Karpas-422 (cell line): ENCODE measurements around the gene PIGK. TPM values are rescaled to one million over a fixed set of nuclear protein-coding genes. Genes with fewer than 3 reads are reported as not detected.
"Not testable (repeated sequence)": the region's sequence is repeated elsewhere in the genome, so short reads cannot be mapped to it uniquely, and the experiment has no call there.

Experiments used
- DNase-seq: peaks from one replicate; pipeline ENCODE4 v3.0.0-alpha.2; 2015
- H2AFZ ChIP-seq: fragments of 200-600 bp; sonication (generic); 2 replicates; pipeline ENCODE4 v1.6.1; 2014; ENCODE audit warnings: antibody characterized with exemption, low read length, mixed read lengths
- H3K27ac ChIP-seq: fragments of 200-600 bp; sonication (generic); 2 replicates; pipeline ENCODE4 v1.5.1; 2014; ENCODE audit warnings: mild to moderate bottlenecking, low read length, moderate library complexity
- H3K27me3 ChIP-seq: fragments of 200-600 bp; sonication (generic); 2 replicates; pipeline ENCODE4 v1.6.1; 2014; ENCODE audit warnings: low read length, mixed read lengths
- H3K36me3 ChIP-seq: fragments of 200-600 bp; sonication (generic); 2 replicates; pipeline ENCODE4 v1.6.1; 2014; ENCODE audit warnings: low read length, mixed read lengths; ENCODE audit not compliant: insufficient read depth
- H3K4me1 ChIP-seq: fragments of 200-600 bp; sonication (generic); 2 replicates; pipeline ENCODE4 v1.6.1; 2014; ENCODE audit warnings: mild to moderate bottlenecking, low read length, mixed read lengths
- H3K4me2 ChIP-seq: fragments of 200-600 bp; sonication (generic); 2 replicates; pipeline ENCODE4 v1.6.1; 2014; ENCODE audit warnings: low read length, low read depth, mild to moderate bottlenecking; ENCODE audit not compliant: poor library complexity, severe bottlenecking
- H3K4me3 ChIP-seq: fragments of 200-600 bp; sonication (generic); 2 replicates; pipeline ENCODE4 v1.5.1; 2014; ENCODE audit warnings: mild to moderate bottlenecking, antibody characterized with exemption, low read length, mixed read lengths
- H3K79me2 ChIP-seq: fragments of 200-600 bp; sonication (generic); 2 replicates; pipeline ENCODE4 v1.6.1; 2014; ENCODE audit warnings: mild to moderate bottlenecking, low read length, mixed read lengths
- H3K9ac ChIP-seq: fragments of 200-600 bp; sonication (generic); 2 replicates; pipeline ENCODE4 v1.6.0; 2014; ENCODE audit warnings: low read length
- H3K9me2 ChIP-seq: fragments of 200-600 bp; sonication (generic), shearing (Covaris generic); replicated peaks from 2 replicates; pipeline ENCODE4 v1.6.0; 2014; ENCODE audit warnings: mild to moderate bottlenecking, low read length, moderate library complexity; ENCODE audit not compliant: insufficient read depth
- H3K9me3 ChIP-seq: fragments of 300-700, 200-600 bp; sonication (generic); 2 replicates; pipeline ENCODE4 v1.6.1; 2014; ENCODE audit warnings: low read length, mixed read lengths
- H4K20me1 ChIP-seq: fragments of 200-600 bp; sonication (generic); 2 replicates; pipeline ENCODE4 v1.6.1; 2014; ENCODE audit warnings: mild to moderate bottlenecking, antibody characterized with exemption, low read length, low read depth; ENCODE audit not compliant: insufficient read depth
- total RNA-seq: library from RNA; depleted of rRNA; stranded (reverse); fragments of >200 nt; shearing (Covaris generic); gene quantifications from 2 replicates; pipeline ENCODE4 v1.2.3, GENCODE V29; 2014; ENCODE audit warnings: low replicate concordance

Gene PIGK
- total RNA-seq, 1 experiment from 2014 or later = 51.8 TPM

DNA sequence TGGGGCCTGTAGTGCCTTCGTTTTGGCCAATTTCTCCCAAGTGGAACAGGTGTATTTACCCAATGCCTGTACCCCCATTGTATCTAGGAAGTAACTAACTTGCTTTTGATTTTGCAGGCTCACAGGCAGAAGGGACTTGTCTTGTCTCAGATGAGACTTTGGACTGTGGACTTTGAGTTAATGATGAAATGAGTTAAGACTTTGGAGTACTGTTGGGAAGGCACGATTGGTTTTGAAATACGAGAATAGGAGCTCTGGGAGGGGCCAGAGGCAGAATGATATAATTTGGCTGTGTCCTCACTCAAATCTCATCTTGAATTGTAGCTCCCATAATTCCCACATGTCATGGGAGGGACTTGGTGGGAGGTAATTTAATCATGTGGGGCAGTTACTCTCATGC lies 59.5 kb downstream of the PIGK start:
- H3K9me2 ChIP-seq, DNase-seq, H3K79me2 ChIP-seq, H3K27me3 ChIP-seq, H4K20me1 ChIP-seq, H3K4me2 ChIP-seq, H2AFZ ChIP-seq, H3K4me1 ChIP-seq, H3K27ac ChIP-seq, H3K9me3 ChIP-seq, H3K4me3 ChIP-seq, H3K9ac ChIP-seq: not testable (repeated sequence)
- H3K36me3 ChIP-seq = peaks cover 16% of the 10 kb centered on the region; the same call in 1 of the 2 replicates

DNA sequence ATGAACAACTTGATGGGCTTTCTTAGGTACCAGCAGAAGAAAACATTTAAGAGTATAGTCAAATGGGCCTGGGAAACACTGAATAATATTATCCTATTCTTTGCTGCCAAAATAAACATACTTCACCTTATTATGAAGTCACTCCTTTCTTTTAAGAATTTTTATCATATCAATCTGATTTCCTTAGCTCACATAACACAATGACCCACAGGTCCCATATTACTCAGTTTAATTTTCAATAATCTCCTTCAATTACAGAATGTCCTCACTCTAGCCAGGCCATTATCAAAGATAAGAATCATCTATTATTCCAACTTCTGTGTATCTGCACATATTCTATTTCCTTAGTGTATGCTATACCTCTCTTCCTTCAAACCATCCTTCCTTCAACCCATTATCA lies 63.0 kb downstream of the PIGK start:
- no peak overlapping the region for H3K4me2 ChIP-seq
- no peaks in the 10 kb centered on the region for H3K4me1 ChIP-seq
- no peak for DNase-seq
- H3K9ac ChIP-seq = no peak overlapping the region
- no peak overlapping the region for H3K4me3 ChIP-seq
- H3K27ac ChIP-seq = no peak overlapping the region
- peaks cover 16% of the 10 kb centered on the region for H3K36me3 ChIP-seq
- 0 out of 2 replicates have a peak, but pooled peaks cover under 1% of the 10 kb centered on the region for H3K79me2 ChIP-seq
- no peaks in the 10 kb centered on the region for H3K9me2 ChIP-seq
- H3K27me3 ChIP-seq = no peaks in the 10 kb centered on the region
- no peaks in the 10 kb centered on the region for H4K20me1 ChIP-seq
- H2AFZ ChIP-seq = no peak overlapping the region
- H3K9me3 ChIP-seq = no peaks in the 10 kb centered on the region; the same call in 1 of the 2 replicates

GRCh38 chr1:77146270-77146669 lies 73.0 kb downstream of the PIGK start:
- no peak for DNase-seq
- Histone ChIP-seq H3K4me1 (no peaks in the 10 kb centered on the region), H3K4me2 (no peak overlapping the region), H3K27ac (no peak overlapping the region), H3K9ac (no peak overlapping the region), H3K79me2 (peaks cover 6% of the 10 kb centered on the region; the same call in 1 of the 2 replicates), H3K27me3 (no peaks in the 10 kb centered on the region), H3K9me3 (no peaks in the 10 kb centered on the region), H3K9me2 (no peaks in the 10 kb centered on the region), H2AFZ (no peak overlapping the region), H3K36me3 (no peaks in the 10 kb centered on the region), H4K20me1 (no peaks in the 10 kb centered on the region), H3K4me3 (no peak overlapping the region)

DNA sequence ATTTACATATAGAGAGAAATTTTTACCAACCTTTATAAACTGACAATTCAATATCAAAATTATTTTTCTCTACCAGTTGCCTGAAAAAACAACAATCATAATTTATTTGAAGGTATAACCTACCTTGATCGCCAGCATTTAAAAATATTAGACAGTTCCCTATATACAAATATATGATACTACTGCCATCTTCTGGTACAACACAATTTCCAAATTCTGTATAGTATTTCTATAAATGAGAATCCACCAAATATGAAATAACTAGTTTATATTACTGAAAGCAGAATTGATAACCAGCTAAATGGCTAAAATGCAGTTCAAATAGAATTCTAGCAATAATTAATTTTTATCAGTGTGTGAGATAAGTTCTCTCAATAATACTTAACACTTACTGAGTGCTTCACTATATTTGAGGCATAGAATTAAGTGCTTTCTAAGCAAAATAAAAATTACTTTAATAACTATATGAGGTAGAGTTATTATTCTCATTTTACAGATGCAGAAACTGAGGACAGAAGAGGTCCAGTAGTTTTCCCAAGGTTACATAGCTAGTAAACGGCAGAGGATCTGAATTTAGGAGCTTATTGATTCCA lies 75.6 kb downstream of the PIGK start:
- peak; percentile 55 for DNase-seq
- Histone ChIP-seq H3K9me2 (no peaks in the 10 kb centered on the region), H3K4me2 (no peak overlapping the region), H3K4me3 (no peak overlapping the region), H3K9ac (no peak overlapping the region), H3K79me2 (no peaks in the 10 kb centered on the region), H3K27ac (no peak overlapping the region), H3K27me3 (no peaks in the 10 kb centered on the region), H2AFZ (no peak overlapping the region), H3K36me3 (no peaks in the 10 kb centered on the region), H4K20me1 (no peaks in the 10 kb centered on the region), H3K4me1 (no peaks in the 10 kb centered on the region), H3K9me3 (no peaks in the 10 kb centered on the region)

DNA sequence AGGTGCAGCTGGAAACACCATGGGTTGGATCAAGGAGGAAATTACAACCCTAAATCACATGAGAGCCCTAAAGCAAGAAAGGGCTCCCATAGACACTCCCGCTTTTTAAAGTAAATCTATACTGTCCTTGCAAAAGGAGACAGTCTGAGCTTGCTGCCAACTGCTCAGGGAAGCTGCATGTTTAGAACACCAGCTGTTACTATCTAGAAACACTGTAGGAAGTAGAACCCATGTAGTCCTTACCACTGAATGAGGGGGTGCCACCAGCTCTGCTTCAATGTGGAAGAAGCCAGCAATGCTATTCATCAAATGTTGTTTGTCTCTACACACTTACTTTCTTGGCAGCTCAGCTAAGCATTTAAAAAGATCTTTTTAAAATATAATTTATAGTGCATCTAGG lies 79.8 kb downstream of the PIGK start:
- H3K27ac ChIP-seq = no peak overlapping the region
- H3K79me2 ChIP-seq = no peaks in the 10 kb centered on the region
- peaks cover under 1% of the 10 kb centered on the region; the same call in 1 of the 2 replicates for H3K4me1 ChIP-seq
- H4K20me1 ChIP-seq = no peaks in the 10 kb centered on the region
- H3K4me2 ChIP-seq = no peak overlapping the region
- H3K27me3 ChIP-seq = no peaks in the 10 kb centered on the region
- DNase-seq = no peak
- no peak overlapping the region for H3K9ac ChIP-seq
- no peak overlapping the region for H2AFZ ChIP-seq
- H3K9me3 ChIP-seq = no peaks in the 10 kb centered on the region
- no peaks in the 10 kb centered on the region for H3K36me3 ChIP-seq
- H3K9me2 ChIP-seq = no peaks in the 10 kb centered on the region
- no peak overlapping the region for H3K4me3 ChIP-seq

DNA sequence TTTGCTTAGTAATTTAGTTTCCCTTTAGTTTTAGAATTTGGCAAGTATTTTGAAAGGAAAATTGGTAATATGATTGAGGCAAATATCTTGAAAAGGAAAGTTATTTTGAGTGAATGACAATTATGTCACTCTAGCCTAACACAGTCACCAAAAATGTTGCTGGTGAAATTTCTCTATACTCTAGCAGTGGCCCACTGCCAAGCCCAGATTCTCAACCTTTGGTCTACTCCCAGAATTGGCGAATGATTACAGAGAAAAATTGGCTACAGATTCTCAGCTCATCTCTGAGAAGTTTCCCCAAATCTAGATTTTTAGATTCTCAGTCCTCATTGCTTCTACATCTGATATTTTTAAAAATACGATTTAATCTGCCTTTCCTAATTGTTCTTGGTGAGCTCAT lies 84.9 kb downstream of the PIGK start:
- Histone ChIP-seq H3K4me2 (no peak overlapping the region), H3K4me1 (peaks cover 4% of the 10 kb centered on the region; the same call in 1 of the 2 replicates), H3K79me2 (no peaks in the 10 kb centered on the region), H3K36me3 (no peaks in the 10 kb centered on the region), H2AFZ (no peak overlapping the region), H3K9me3 (no peaks in the 10 kb centered on the region), H4K20me1 (no peaks in the 10 kb centered on the region), H3K4me3 (no peak overlapping the region), H3K27ac (no peak overlapping the region), H3K9ac (no peak overlapping the region), H3K27me3 (no peaks in the 10 kb centered on the region), H3K9me2 (no peaks in the 10 kb centered on the region)
- no peak for DNase-seq

- H3K27me3 ChIP-seq = no peaks in the 10 kb centered on the region
- H3K79me2 ChIP-seq = no peaks in the 10 kb centered on the region
- H3K9ac ChIP-seq = no peak overlapping the region
- DNase-seq = no peak
- H2AFZ ChIP-seq = no peak overlapping the region
- no peaks in the 10 kb centered on the region for H3K9me2 ChIP-seq
- H3K9me3 ChIP-seq = no peaks in the 10 kb centered on the region
- H3K4me2 ChIP-seq = no peak overlapping the region
- H4K20me1 ChIP-seq = no peaks in the 10 kb centered on the region
- no peak overlapping the region for H3K27ac ChIP-seq
- no peaks in the 10 kb centered on the region for H3K36me3 ChIP-seq
- peaks cover 4% of the 10 kb centered on the region; the same call in 1 of the 2 replicates for H3K4me1 ChIP-seq
- H3K4me3 ChIP-seq = no peak overlapping the region
Measured at GRCh38 chr1:77133731-77134358, 85.4 kb downstream of the PIGK start.

DNA sequence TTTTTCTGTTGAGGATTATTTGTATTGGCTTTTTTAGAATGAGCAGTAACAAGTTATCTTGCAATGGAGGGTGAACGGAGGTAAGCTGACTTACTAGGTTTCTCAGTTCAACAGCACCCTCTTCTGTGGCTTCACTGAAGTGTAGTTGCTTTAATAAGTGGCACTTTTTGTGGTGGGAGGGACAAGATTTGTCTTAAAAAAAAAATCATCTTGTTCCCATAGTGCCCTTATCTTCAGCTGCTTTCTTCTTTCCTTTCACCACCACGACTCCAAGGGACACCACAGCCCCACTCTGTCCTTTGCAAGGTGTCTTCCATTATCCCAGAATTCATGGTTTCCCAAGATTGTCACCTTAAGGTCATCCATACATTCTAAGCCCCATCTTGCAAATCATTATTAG lies 92.9 kb downstream of the PIGK start:
- Histone ChIP-seq H2AFZ (no peak overlapping the region; the same call in 1 of the 2 replicates), H3K9me3 (no peaks in the 10 kb centered on the region), H4K20me1 (no peaks in the 10 kb centered on the region), H3K9me2 (no peaks in the 10 kb centered on the region), H3K4me1 (peaks cover 8% of the 10 kb centered on the region), H3K36me3 (no peaks in the 10 kb centered on the region), H3K27ac (no peak overlapping the region), H3K27me3 (no peaks in the 10 kb centered on the region), H3K9ac (no peak overlapping the region), H3K4me3 (no peak overlapping the region), H3K4me2 (no peak overlapping the region), H3K79me2 (no peaks in the 10 kb centered on the region)
- DNase-seq = peak; percentile 85
